ENCODE measurements around the gene MGAT3.

The MGAT3 gene

GRCh38 chr22:39494471-39495120 is 37.8 kb downstream of the MGAT3 start:
- H3K4me1 ChIP-seq (ENCODE audit: control insufficient read depth, insufficient read depth, low read length): peaks cover 41% of the 10 kb centered on the region
- no peak overlapping the region for H3K4me3 ChIP-seq (ENCODE audit: low read length)
- no peaks in the 10 kb centered on the region for H3K27me3 ChIP-seq (replicated peaks; ENCODE audit: control insufficient read depth, insufficient read depth, low read length)
- no peaks in the 10 kb centered on the region for H3K36me3 ChIP-seq (ENCODE audit: control insufficient read depth, insufficient read depth, low read length, severe bottlenecking)
- DNase-seq (ENCODE audit: low read depth): no peak
- no peaks in the 10 kb centered on the region for H3K9me3 ChIP-seq (ENCODE audit: control insufficient read depth, low read length)
- peak overlapping the region; percentile 32 for H3K9ac ChIP-seq (ENCODE audit: low read length)

GRCh38 chr22:39496131-39496838 is 39.5 kb downstream of the MGAT3 start:
- DNase-seq (ENCODE audit: low read depth): peak; percentile 67

GRCh38 chr22:39497429-39497828 is 40.6 kb downstream of the MGAT3 start:
- Histone ChIP-seq H3K9ac (ENCODE audit: low read length) (no peak overlapping the region), H3K36me3 (ENCODE audit: control insufficient read depth, insufficient read depth, low read length, severe bottlenecking) (no peaks in the 10 kb centered on the region), H3K9me3 (ENCODE audit: control insufficient read depth, low read length) (no peaks in the 10 kb centered on the region), H3K4me1 (ENCODE audit: control insufficient read depth, insufficient read depth, low read length) (peaks cover 60% of the 10 kb centered on the region), H3K4me3 (ENCODE audit: low read length) (no peak overlapping the region), H3K27me3 (replicated peaks; ENCODE audit: control insufficient read depth, insufficient read depth, low read length) (no peaks in the 10 kb centered on the region)
- no peak for DNase-seq (ENCODE audit: low read depth)

More at GRCh38 chr22:39496131-39496838, 39.5 kb downstream of the MGAT3 start:
- peaks cover 53% of the 10 kb centered on the region for H3K4me1 ChIP-seq (ENCODE audit: control insufficient read depth, insufficient read depth, low read length)
- H3K9me3 ChIP-seq (ENCODE audit: control insufficient read depth, low read length): no peaks in the 10 kb centered on the region
- no peaks in the 10 kb centered on the region for H3K27me3 ChIP-seq (replicated peaks; ENCODE audit: control insufficient read depth, insufficient read depth, low read length)
- H3K9ac ChIP-seq (ENCODE audit: low read length): peak overlapping the region; percentile 61
- no peak overlapping the region for H3K4me3 ChIP-seq (ENCODE audit: low read length)
- no peaks in the 10 kb centered on the region for H3K36me3 ChIP-seq (ENCODE audit: control insufficient read depth, insufficient read depth, low read length, severe bottlenecking)

GRCh38 chr22:39498368-39498767 is 41.6 kb downstream of the MGAT3 start:
- Histone ChIP-seq H3K4me1 (ENCODE audit: control insufficient read depth, insufficient read depth, low read length) (peaks cover 63% of the 10 kb centered on the region), H3K9ac (ENCODE audit: low read length) (peak overlapping the region; percentile 58), H3K27me3 (replicated peaks; ENCODE audit: control insufficient read depth, insufficient read depth, low read length) (no peaks in the 10 kb centered on the region), H3K36me3 (ENCODE audit: control insufficient read depth, insufficient read depth, low read length, severe bottlenecking) (no peaks in the 10 kb centered on the region), H3K4me3 (ENCODE audit: low read length) (no peak overlapping the region), H3K9me3 (ENCODE audit: control insufficient read depth, low read length) (no peaks in the 10 kb centered on the region)
- no peak for DNase-seq (ENCODE audit: low read depth)

GRCh38 chr22:39498802-39499201 is 42.0 kb downstream of the MGAT3 start:
- no peaks in the 10 kb centered on the region for H3K27me3 ChIP-seq (replicated peaks; ENCODE audit: control insufficient read depth, insufficient read depth, low read length)
- peaks cover 2% of the 10 kb centered on the region for H3K36me3 ChIP-seq (ENCODE audit: control insufficient read depth, insufficient read depth, low read length, severe bottlenecking)

GRCh38 chr22:39500101-39500500 is 43.3 kb downstream of the MGAT3 start:
- peaks cover 61% of the 10 kb centered on the region for H3K4me1 ChIP-seq (ENCODE audit: control insufficient read depth, insufficient read depth, low read length)
- DNase-seq (ENCODE audit: low read depth): no peak
- peak overlapping the region; percentile 23 for H3K9ac ChIP-seq (ENCODE audit: low read length)
- no peaks in the 10 kb centered on the region for H3K9me3 ChIP-seq (ENCODE audit: control insufficient read depth, low read length)
- no peaks in the 10 kb centered on the region for H3K27me3 ChIP-seq (replicated peaks; ENCODE audit: control insufficient read depth, insufficient read depth, low read length)
- H3K36me3 ChIP-seq (ENCODE audit: control insufficient read depth, insufficient read depth, low read length, severe bottlenecking): peaks cover 15% of the 10 kb centered on the region
- no peak overlapping the region for H3K4me3 ChIP-seq (ENCODE audit: low read length)

More at GRCh38 chr22:39498802-39499201, 42.0 kb downstream of the MGAT3 start:
- H3K4me1 ChIP-seq (ENCODE audit: control insufficient read depth, insufficient read depth, low read length): peaks cover 63% of the 10 kb centered on the region
- H3K9ac ChIP-seq (ENCODE audit: low read length): peak overlapping the region; percentile 58
- H3K4me3 ChIP-seq (ENCODE audit: low read length): no peak overlapping the region
- DNase-seq (ENCODE audit: low read depth): no peak
- H3K9me3 ChIP-seq (ENCODE audit: control insufficient read depth, low read length): no peaks in the 10 kb centered on the region

- peak; percentile 6 for DNase-seq (ENCODE audit: low read depth)
- peaks cover 69% of the 10 kb centered on the region for H3K4me1 ChIP-seq (ENCODE audit: control insufficient read depth, insufficient read depth, low read length)
- peaks cover 30% of the 10 kb centered on the region for H3K36me3 ChIP-seq (ENCODE audit: control insufficient read depth, insufficient read depth, low read length, severe bottlenecking)
- no peaks in the 10 kb centered on the region for H3K9me3 ChIP-seq (ENCODE audit: control insufficient read depth, low read length)
- no peaks in the 10 kb centered on the region for H3K27me3 ChIP-seq (replicated peaks; ENCODE audit: control insufficient read depth, insufficient read depth, low read length)
- peak overlapping the region; percentile 92 for H3K9ac ChIP-seq (ENCODE audit: low read length)
- H3K4me3 ChIP-seq (ENCODE audit: low read length): peak overlapping the region; percentile 89
Observed at GRCh38 chr22:39501644-39502108, 44.9 kb downstream of the MGAT3 start.

GRCh38 chr22:39502109-39502788 is 45.4 kb downstream of the MGAT3 start, which contains the start of gene MIEF1:
TSS of gene MIEF1 (plus strand) at chr22:39502290. CDS start at chr22:39511295, 9,005 bp downstream.
- peak; percentile 99 for DNase-seq (ENCODE audit: low read depth)
- Histone ChIP-seq H3K9me3 (ENCODE audit: control insufficient read depth, low read length) (no peaks in the 10 kb centered on the region), H3K4me1 (ENCODE audit: control insufficient read depth, insufficient read depth, low read length) (peaks cover 66% of the 10 kb centered on the region), H3K9ac (ENCODE audit: low read length) (peak within 1 kb of the TSS; percentile 92), H3K27me3 (replicated peaks; ENCODE audit: control insufficient read depth, insufficient read depth, low read length) (no peaks in the 10 kb centered on the region), H3K4me3 (ENCODE audit: low read length) (peak within 1 kb of the TSS; percentile 89), H3K36me3 (ENCODE audit: control insufficient read depth, insufficient read depth, low read length, severe bottlenecking) (peaks cover 35% of the 10 kb centered on the region)

- Histone ChIP-seq H3K9ac (ENCODE audit: low read length) (peak overlapping the region; percentile 92), H3K36me3 (ENCODE audit: control insufficient read depth, insufficient read depth, low read length, severe bottlenecking) (peaks cover 39% of the 10 kb centered on the region), H3K9me3 (ENCODE audit: control insufficient read depth, low read length) (no peaks in the 10 kb centered on the region), H3K4me1 (ENCODE audit: control insufficient read depth, insufficient read depth, low read length) (peaks cover 64% of the 10 kb centered on the region), H3K4me3 (ENCODE audit: low read length) (peak overlapping the region; percentile 89), H3K27me3 (replicated peaks; ENCODE audit: control insufficient read depth, insufficient read depth, low read length) (no peaks in the 10 kb centered on the region)
- peak; percentile 57 for DNase-seq (ENCODE audit: low read depth)
Observed at GRCh38 chr22:39502789-39503409, 46.1 kb downstream of the MGAT3 start.

- DNase-seq (ENCODE audit: low read depth): no peak
- Histone ChIP-seq H3K27me3 (replicated peaks; ENCODE audit: control insufficient read depth, insufficient read depth, low read length) (no peaks in the 10 kb centered on the region), H3K4me3 (ENCODE audit: low read length) (peak overlapping the region; percentile 89), H3K4me1 (ENCODE audit: control insufficient read depth, insufficient read depth, low read length) (peaks cover 58% of the 10 kb centered on the region), H3K36me3 (ENCODE audit: control insufficient read depth, insufficient read depth, low read length, severe bottlenecking) (peaks cover 46% of the 10 kb centered on the region), H3K9me3 (ENCODE audit: control insufficient read depth, low read length) (no peaks in the 10 kb centered on the region), H3K9ac (ENCODE audit: low read length) (peak overlapping the region; percentile 92)
Observed at GRCh38 chr22:39503630-39504029, 46.8 kb downstream of the MGAT3 start.

GRCh38 chr22:39504071-39504470 is 47.3 kb downstream of the MGAT3 start:
- Histone ChIP-seq H3K27me3 (replicated peaks; ENCODE audit: control insufficient read depth, insufficient read depth, low read length) (no peaks in the 10 kb centered on the region), H3K9me3 (ENCODE audit: control insufficient read depth, low read length) (no peaks in the 10 kb centered on the region), H3K4me3 (ENCODE audit: low read length) (peak overlapping the region; percentile 89), H3K9ac (ENCODE audit: low read length) (peak overlapping the region; percentile 92), H3K36me3 (ENCODE audit: control insufficient read depth, insufficient read depth, low read length, severe bottlenecking) (peaks cover 49% of the 10 kb centered on the region), H3K4me1 (ENCODE audit: control insufficient read depth, insufficient read depth, low read length) (peaks cover 55% of the 10 kb centered on the region)
- no peak for DNase-seq (ENCODE audit: low read depth)
